ENCODE data around the gene DEPDC5. TPM values are rescaled to one million over a fixed set of nuclear protein-coding genes. Genes with fewer than 3 reads are reported as not detected.

Gene DEPDC5
- total and polyA plus RNA-seq, 2 donors (not counting 1 experiment from before 2014, with no cell fraction given), result 35.5 to 124 TPM

DNA sequence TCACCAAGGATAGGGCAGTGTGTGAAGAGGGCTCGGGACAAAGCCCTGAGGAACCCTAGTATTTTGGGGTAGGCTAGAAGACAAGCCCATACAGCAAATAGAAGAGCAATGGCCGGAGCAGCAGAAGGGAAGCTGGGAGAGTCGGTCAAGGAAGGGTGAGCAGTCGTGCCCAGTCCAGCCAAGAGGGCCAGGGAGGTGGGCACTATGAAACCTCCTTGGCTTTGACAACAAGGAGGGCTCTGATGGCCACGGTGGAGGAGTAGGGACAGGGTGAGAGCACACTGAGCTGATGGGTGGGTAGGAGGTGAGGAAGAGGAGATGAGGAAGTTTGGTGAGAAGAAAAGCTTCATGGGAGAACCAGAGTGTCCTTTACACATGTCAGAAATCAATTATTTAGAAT lies 188.3 kb downstream of the DEPDC5 start:
- no peak overlapping the region for H3K4me2 ChIP-seq (replicated peaks; ENCODE audit: low read depth, low read length, poor library complexity, severe bottlenecking)
- POLR2A ChIA-PET, result no interaction called here
- no peak for DNase-seq
- no peaks in the 10 kb centered on the region for H3K9me3 Mint-ChIP-seq (ENCODE audit: insufficient read depth)
- 100% methylated on average over 4 of the region's 5 CpGs for WGBS (ENCODE audit: insufficient coverage)
- no peak for ATAC-seq (ENCODE audit: low read depth)
- peak overlapping the region; percentile 48 for H3K4me3 Mint-ChIP-seq
- H4K20me1 ChIP-seq (ENCODE audit: control insufficient read depth, insufficient read depth, low read length, poor library complexity, severe bottlenecking), result peaks cover 1% of the 10 kb centered on the region
- no peaks in the 10 kb centered on the region for H3K36me3 ChIP-seq (replicated peaks in 1 of 2; ENCODE audit: control extremely low read depth in 1 of 2, control insufficient read depth in 1 of 2, extremely low read depth in 1 of 2, insufficient read depth in 2 of 2, low read length in 1 of 2)
- H3K9ac ChIP-seq (ENCODE audit: low read length), result no peak overlapping the region
- H3K4me3 ChIP-seq (ENCODE audit: control extremely low read depth in 1 of 5, extremely low read depth in 1 of 5, insufficient read depth in 1 of 5, low read depth in 2 of 5, low read length in 4 of 5), result no peak overlapping the region
- H3K4me1 Mint-ChIP-seq, result peaks cover 13% of the 10 kb centered on the region
- no peaks in the 10 kb centered on the region for H3K27me3 Mint-ChIP-seq
- peaks cover 4% of the 10 kb centered on the region for H3K79me2 ChIP-seq (ENCODE audit: control insufficient read depth, insufficient read depth, low read length)
- no peak for TF ChIP-seq EZH2 (IDR thresholded peaks at IDR 0.05; ENCODE audit: borderline replicate concordance, insufficient read depth, low read depth, low read length, poor library complexity, severe bottlenecking)
- TF ChIP-seq, protein P1, sequence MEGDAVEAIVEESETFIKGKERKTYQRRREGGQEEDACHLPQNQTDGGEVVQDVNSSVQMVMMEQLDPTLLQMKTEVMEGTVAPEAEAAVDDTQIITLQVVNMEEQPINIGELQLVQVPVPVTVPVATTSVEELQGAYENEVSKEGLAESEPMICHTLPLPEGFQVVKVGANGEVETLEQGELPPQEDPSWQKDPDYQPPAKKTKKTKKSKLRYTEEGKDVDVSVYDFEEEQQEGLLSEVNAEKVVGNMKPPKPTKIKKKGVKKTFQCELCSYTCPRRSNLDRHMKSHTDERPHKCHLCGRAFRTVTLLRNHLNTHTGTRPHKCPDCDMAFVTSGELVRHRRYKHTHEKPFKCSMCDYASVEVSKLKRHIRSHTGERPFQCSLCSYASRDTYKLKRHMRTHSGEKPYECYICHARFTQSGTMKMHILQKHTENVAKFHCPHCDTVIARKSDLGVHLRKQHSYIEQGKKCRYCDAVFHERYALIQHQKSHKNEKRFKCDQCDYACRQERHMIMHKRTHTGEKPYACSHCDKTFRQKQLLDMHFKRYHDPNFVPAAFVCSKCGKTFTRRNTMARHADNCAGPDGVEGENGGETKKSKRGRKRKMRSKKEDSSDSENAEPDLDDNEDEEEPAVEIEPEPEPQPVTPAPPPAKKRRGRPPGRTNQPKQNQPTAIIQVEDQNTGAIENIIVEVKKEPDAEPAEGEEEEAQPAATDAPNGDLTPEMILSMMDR (IDR thresholded peaks at IDR 0.05), result no peak
- no peaks in the 10 kb centered on the region for H3K9me3 ChIP-seq (ENCODE audit: control extremely low read depth in 1 of 3, control insufficient read depth in 2 of 3, insufficient read depth in 1 of 3, low read length in 2 of 3)
- no peak overlapping the region for H2AFZ ChIP-seq (ENCODE audit: insufficient read depth, low read depth, low read length, poor library complexity, severe bottlenecking)
- intact Hi-C loops (cut with micrococcal nuclease), result loop anchor here (5.0 to 10.0 kb wide), 5 partner anchors 67 to 1675 kb away; partner anchors contain the start of genes LIMK2, MORC2, OSM and SFI1
- CTCF ChIA-PET, result interaction anchor here (0.6 to 1.0 kb wide), 2 partner anchors 28 to 629 kb away, joined by 3 read pairs; no protein-coding TSS in a partner anchor
- H3K27ac Mint-ChIP-seq, result peak overlapping the region; percentile 62
- H3K27me3 ChIP-seq (replicated peaks in 1 of 4; ENCODE audit: control extremely low read depth in 1 of 4, control insufficient read depth in 3 of 4, insufficient read depth in 4 of 4, low read length in 3 of 4), result no peaks in the 10 kb centered on the region
- no peak overlapping the region for H3K27ac ChIP-seq (ENCODE audit: low read length in 2 of 2)
- H3K4me1 ChIP-seq (ENCODE audit: control insufficient read depth in 2 of 2, insufficient read depth in 2 of 2, low read length in 2 of 2), result peaks cover 24 to 30% of the 10 kb centered on the region in 2 donors

DNA sequence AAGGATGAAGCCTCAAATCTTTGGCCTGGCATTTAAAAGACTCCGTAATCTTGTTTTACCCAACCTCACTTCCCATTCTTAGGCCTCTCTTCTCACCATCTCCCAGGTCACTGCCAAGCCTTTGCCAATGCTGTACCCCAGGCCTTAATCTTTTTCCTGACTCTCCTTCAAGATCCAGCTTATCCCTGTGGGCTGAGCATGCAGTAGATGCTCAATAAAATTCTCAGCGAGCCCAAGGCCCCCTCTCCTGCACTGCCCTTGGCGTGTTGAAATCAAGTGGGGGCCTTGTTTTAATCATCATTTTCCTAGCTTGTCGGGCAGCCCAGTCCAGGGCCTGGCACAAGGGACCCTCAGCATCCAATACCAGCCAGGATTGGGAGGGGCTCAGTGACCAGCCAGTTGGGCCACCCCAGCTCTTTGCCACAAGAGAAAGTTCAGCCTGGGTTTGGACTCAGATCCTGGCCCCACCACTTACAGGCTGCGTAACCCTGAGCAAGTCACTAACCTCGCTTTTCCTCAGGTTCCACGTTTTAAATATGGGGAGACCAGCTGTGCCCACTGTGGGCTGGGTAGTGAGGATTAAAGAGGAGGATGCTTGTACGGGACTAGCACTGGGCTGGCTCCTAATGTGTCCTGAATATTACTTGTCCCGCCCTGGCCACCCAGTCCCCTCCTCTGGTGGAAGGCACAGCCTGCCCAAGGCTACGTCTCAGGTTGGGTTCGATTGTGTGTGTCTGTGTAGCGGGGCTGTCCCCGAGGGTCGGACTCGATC lies 189.6 kb downstream of the DEPDC5 start:
- H3K27ac ChIP-seq (ENCODE audit: low read length in 2 of 2), result peak overlapping the region; percentile 82 to 85
- no peak for DNase-seq
- TF ChIP-seq EZH2 (IDR thresholded peaks at IDR 0.05; ENCODE audit: borderline replicate concordance, insufficient read depth, low read depth, low read length, poor library complexity, severe bottlenecking), result no peak
- TF ChIP-seq, protein P1 (IDR thresholded peaks at IDR 0.05), result no peak
- H3K9ac ChIP-seq (ENCODE audit: low read length), result peak overlapping the region; percentile 85
- intact Hi-C loops (cut with micrococcal nuclease), result loop anchor here (5.0 to 10.0 kb wide), 5 partner anchors 69 to 1676 kb away; partner anchors contain the start of genes LIMK2, MORC2, OSM and SFI1
- POLR2A ChIA-PET, result no interaction called here
- Mint-ChIP-seq H3K4me1 (peaks cover 18% of the 10 kb centered on the region), H3K27me3 (no peaks in the 10 kb centered on the region), H3K4me3 (no peak overlapping the region), H3K9me3 (ENCODE audit: insufficient read depth) (no peaks in the 10 kb centered on the region), H3K27ac (peak overlapping the region; percentile 97)
- H3K9me3 ChIP-seq (ENCODE audit: control extremely low read depth in 1 of 3, control insufficient read depth in 2 of 3, insufficient read depth in 1 of 3, low read length in 2 of 3), result no peaks in the 10 kb centered on the region
- peak overlapping the region; percentile 13 to 78 (median 74) for H3K4me3 ChIP-seq (ENCODE audit: control extremely low read depth in 1 of 5, extremely low read depth in 1 of 5, insufficient read depth in 1 of 5, low read depth in 2 of 5, low read length in 4 of 5)
- H4K20me1 ChIP-seq (ENCODE audit: control insufficient read depth, insufficient read depth, low read length, poor library complexity, severe bottlenecking), result peaks cover 7% of the 10 kb centered on the region
- H3K4me1 ChIP-seq (ENCODE audit: control insufficient read depth in 2 of 2, insufficient read depth in 2 of 2, low read length in 2 of 2), result peaks cover 29 to 31% of the 10 kb centered on the region in 2 donors
- ATAC-seq (ENCODE audit: low read depth), result no peak
- CTCF ChIA-PET, result no interaction called here
- peaks cover 8% of the 10 kb centered on the region for H3K79me2 ChIP-seq (ENCODE audit: control insufficient read depth, insufficient read depth, low read length)
- no peaks in the 10 kb centered on the region for H3K27me3 ChIP-seq (replicated peaks in 1 of 4; ENCODE audit: control extremely low read depth in 1 of 4, control insufficient read depth in 3 of 4, insufficient read depth in 4 of 4, low read length in 3 of 4)
- 50% methylated on average over 14 of the region's 15 CpGs for WGBS (ENCODE audit: insufficient coverage)
- peak overlapping the region; percentile 86 for H2AFZ ChIP-seq (ENCODE audit: insufficient read depth, low read depth, low read length, poor library complexity, severe bottlenecking)
- H3K36me3 ChIP-seq (replicated peaks in 1 of 2; ENCODE audit: control extremely low read depth in 1 of 2, control insufficient read depth in 1 of 2, extremely low read depth in 1 of 2, insufficient read depth in 2 of 2, low read length in 1 of 2), result peaks cover 0 to under 1% of the 10 kb centered on the region in 2 experiments
- H3K4me2 ChIP-seq (replicated peaks; ENCODE audit: low read depth, low read length, poor library complexity, severe bottlenecking), result peak overlapping the region; percentile 98

All from B cell (primary cell).